Skin epidermis (tissue), 12 donors: ENCODE results near the gene S100A16.
A peak's percentile ranks its signal among the peaks of the same experiment; 100 is the strongest.

Source experiments
- H3K27ac ChIP-seq, 21 experiments: fragments of 200-600 bp; sonication (generic) in 11 of 21; one replicate each; pipeline ENCODE4 v1.5.0; 2020; ENCODE audit warnings: mild to moderate bottlenecking in 3 of 21, inconsistent platforms in 2 of 21, moderate library complexity in 2 of 21
- H3K4me3 ChIP-seq, 7 experiments: fragments of 200-600 bp; sonication (generic) in 2 of 7; one replicate each; pipeline ENCODE4 v1.5.0; 2020; ENCODE audit warnings: inconsistent platforms in 2 of 7, mild to moderate bottlenecking in 2 of 7, moderate library complexity in 1 of 7

Gene S100A16

GRCh38 chr1:153571706-153572105 is 41.2 kb downstream of the S100A16 start:
- Histone ChIP-seq H3K27ac (peak overlapping the region in 15 of 21 experiments; percentile 7 to 75 (median 66)), H3K4me3 (no peak overlapping the region)

GRCh38 chr1:153570874-153571273 is 42.1 kb downstream of the S100A16 start:
- H3K4me3 ChIP-seq, result no peak overlapping the region
- H3K27ac ChIP-seq, result no peak overlapping the region

DNA sequence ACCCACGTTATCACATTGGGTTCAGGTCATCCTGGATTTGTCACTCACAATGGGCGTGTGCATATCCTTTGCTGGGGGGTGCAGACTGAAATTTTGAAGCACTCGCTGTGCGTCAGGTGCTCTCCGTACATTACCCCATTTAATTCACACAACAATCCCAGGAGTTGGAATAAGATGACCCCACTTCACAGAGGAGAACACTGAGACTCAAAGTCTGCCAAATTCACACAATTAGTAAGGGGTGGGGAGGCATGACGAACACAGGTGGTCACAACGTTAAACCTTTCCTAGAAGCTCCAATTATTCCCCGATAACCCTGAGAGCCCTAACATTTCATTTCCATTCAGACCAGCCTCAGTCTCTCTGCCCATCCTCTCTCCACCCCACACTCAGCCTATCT is 43.5 kb downstream of the S100A16 start:
- H3K27ac ChIP-seq, result peak overlapping the region in 1 of 21 experiments; percentile 100

GRCh38 chr1:153568367-153569099 is 44.4 kb downstream of the S100A16 start:
- Histone ChIP-seq H3K27ac (peak overlapping the region in 20 of 21 experiments; percentile 88 to 100 (median 98)), H3K4me3 (peak overlapping the region in 3 of 7 experiments; percentile 3 to 15 (median 12))

More for the DNA sequence above, 43.5 kb downstream of the S100A16 start:
- H3K4me3 ChIP-seq, result no peak overlapping the region

GRCh38 chr1:153567621-153568366 is 45.1 kb downstream of the S100A16 start:
- peak overlapping the region in 3 of 7 experiments; percentile 3 to 15 (median 12) for H3K4me3 ChIP-seq

DNA sequence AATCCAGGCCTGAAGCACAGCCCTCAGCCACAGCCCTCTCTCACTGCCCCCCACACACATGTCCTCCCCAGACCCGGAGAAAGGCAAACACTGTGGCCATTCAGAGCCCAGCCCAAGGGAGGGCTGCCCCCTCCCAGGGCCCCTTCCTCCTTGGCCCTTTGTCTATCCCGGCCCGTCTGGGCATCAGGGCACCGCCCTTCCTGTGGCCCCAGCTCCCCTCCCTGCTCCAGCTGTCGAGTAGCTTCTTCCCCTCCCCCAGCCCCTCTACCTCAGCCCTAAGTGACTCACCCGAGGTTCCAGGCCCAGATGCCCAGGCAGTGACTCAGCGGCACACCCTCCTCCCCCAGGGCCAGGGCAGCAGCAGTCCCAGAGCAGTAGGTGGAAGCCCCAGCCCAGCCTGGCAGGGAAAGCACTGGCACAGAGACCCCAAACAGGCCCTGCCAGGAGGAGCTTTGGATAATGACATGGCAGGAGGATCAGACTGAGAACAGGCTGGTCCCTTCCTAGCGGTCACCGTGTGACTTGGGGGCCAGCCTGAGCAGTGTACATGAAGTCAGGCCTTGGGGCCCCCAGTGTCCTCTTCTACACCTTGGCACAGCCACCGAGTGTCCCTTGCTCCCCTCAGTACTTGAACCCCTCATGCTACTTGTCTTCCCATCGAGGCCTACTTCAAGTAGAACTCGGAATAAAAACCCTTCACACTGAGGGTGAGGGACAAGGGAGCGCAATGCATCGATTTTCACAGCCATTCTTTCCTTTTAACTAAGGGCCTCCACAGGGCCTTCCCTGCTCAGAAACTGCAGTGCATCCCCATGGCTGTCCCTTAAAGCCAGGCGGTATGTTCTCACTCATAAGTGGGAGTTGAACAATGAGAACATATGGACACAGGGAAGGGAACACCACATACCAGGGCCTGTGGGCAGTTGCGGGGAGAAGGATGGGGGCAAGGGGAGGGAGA is 46.2 kb downstream of the S100A16 start:
- peak overlapping the region; percentile 88 to 100 (median 98) for H3K27ac ChIP-seq
- peak overlapping the region in 3 of 7 experiments; percentile 0 to 7 (median 1) for H3K4me3 ChIP-seq

More at GRCh38 chr1:153567621-153568366, 45.1 kb downstream of the S100A16 start:
- H3K27ac ChIP-seq, result peak overlapping the region in 20 of 21 experiments; percentile 88 to 100 (median 98)

- Histone ChIP-seq H3K4me3 (peak within 1 kb of the TSS in 6 of 7 experiments; percentile 23 to 39 (median 32)), H3K27ac (peak within 1 kb of the TSS; percentile 88 to 100 (median 98))
These were observed 47.2 kb downstream of the S100A16 start, which contains the start of gene S100A2 for GRCh38 chr1:153565529-153566374. Gene S100A2, minus strand, starts transcription at chr1:153565844. Its CDS starts 1,967 bp downstream, at chr1:153563877.

DNA sequence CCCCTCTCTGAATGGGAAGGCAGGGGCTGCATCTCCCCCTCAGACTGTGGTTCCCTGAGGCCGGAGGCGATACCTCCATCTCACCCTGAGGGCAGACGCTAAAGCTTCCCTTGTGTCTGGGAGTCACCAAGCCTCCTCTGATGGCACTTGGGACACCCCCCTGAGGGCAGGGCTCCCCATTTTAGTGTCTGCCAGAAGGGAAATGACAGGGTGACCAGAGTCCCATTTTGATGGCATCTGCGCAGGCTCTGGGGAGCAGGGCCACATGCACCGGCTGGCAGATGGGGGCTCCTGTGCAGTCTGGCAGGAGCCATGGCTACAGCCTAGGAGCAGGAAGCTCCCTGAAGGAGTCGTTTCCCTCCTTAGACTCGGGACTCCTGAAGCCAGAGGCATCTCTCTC is 48.9 kb downstream of the S100A16 start:
- Histone ChIP-seq H3K4me3 (peak overlapping the region; percentile 19 to 39 (median 32)), H3K27ac (peak overlapping the region; percentile 49 to 100 (median 98))

DNA sequence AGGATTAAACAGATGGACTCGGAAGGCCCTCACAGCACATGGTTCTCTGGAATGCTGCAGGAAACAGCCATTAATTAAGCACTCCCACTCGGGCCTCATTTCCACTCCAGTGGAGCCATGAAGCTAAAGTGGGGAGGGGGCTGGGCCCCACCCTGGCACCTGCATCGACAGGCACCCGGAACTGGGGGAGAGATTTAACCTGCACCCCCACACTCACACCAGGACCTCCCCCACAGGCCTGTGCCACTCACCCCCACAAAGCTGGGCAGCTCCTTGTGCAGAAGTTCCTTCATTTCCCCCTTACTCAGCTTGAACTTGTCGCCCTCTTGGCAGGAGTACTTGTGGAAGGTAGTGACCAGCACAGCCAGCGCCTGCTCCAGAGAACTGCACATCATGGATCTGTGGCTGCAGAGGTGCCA is 49.4 kb downstream of the S100A16 start:
- Histone ChIP-seq H3K27ac (peak overlapping the region in 19 of 21 experiments; percentile 49 to 100 (median 98)), H3K4me3 (peak overlapping the region; percentile 19 to 39 (median 32))

DNA sequence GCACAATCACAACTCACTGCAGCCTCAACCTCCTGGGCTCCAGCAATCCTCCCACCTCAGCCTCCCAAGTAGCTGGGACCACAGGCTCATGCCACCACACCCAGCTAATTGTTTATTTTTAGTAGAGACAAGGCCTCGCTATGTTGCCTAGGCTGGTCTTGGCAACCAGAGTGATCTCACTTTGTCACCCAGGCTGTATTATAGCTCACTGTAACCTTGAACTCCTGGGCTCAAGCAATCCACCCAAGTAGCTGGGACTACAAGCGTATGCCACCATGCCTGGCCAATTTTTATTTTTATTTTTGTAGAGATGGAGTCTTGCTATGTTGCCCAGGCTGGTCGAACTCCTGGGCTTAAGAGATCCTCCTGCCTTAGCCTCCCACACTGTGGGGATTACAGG is 50.9 kb downstream of the S100A16 start:
- Histone ChIP-seq H3K4me3 (peak overlapping the region in 3 of 7 experiments; percentile 32 to 39 (median 38)), H3K27ac (peak overlapping the region in 5 of 21 experiments; percentile 2 to 38 (median 14))

DNA sequence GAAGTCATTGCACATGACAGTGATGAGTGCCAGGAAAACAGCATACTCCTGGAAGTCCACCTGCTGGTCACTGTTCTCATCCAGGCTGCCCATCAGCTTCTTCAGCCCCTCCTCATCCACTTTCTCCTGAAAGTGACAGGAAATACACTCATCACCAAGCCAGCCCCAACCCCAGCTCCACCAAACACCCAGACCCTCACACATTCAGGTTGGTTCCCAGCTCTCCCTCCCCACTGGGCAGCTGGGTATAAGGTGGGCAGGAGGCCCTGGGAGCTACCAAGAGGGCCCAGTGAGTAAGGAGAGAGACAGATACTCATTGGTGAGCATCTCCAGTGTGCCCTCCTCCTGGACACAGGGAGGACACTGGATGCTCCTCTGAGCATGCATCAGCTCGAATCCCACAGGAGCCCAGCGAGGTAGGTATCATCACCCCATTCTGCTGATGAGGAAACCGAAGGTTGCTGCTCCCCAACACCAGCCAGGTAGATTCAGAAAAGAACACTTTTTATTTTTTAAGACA is 51.4 kb downstream of the S100A16 start:
- Histone ChIP-seq H3K27ac (peak overlapping the region in 4 of 21 experiments; percentile 7 to 26 (median 14)), H3K4me3 (peak overlapping the region in 2 of 7 experiments; percentile 32 to 39)

DNA sequence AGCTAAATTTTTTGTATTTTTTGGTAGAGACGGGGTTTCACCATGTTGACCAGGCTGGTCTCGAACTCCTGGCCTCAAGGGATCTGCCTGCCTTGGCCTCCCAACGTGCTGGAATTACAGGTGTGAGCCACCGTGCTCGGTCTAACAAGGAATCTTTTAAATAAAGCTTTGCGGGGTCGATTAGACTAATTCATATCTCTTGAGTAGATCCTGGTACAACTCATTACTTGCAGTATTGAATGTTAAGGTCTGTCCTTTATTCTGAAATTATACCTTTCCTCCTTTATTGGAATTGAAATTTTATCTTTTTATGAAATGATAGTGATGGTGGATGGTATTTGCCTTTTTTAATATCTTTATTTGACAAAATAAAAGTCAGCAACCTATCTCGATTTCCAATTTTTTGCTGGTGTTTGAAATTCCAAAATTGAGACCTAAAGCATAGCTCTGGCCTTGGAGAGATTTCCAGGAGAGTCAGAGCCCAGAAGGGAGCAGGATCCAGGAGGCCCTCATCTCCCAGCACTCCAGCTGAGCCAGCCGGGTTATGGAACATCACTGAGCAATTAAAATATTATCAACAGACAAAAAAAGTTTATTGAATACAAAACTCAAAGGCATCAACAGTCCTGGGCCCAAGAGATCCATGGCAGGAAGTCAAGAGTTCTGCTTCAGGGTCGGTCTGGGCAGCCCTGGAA is 52.0 kb downstream of the S100A16 start:
- no peak overlapping the region for H3K4me3 ChIP-seq
- H3K27ac ChIP-seq, result peak overlapping the region in 2 of 21 experiments; percentile 7 to 26

DNA sequence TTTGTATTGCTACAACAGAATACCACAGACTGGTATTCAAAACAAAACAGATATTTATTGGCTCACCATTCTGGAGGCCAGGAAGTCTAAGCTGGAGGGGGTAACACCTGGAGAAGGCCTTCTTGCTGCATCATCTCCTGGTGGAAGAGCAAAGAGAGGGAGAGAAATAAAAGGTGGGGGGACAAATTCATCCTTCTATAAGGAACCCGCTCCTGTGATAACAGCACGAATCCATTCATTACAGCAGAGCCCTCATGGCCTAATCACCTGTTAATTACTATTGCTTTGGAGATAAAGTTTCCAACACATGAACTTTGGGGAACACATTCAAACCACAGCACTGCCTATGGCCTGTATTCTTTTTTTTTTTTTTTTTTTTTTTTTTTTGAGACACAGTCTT is 52.7 kb downstream of the S100A16 start:
- H3K27ac ChIP-seq, result no peak overlapping the region
- no peak overlapping the region for H3K4me3 ChIP-seq

- no peak overlapping the region for H3K27ac ChIP-seq
- no peak overlapping the region for H3K4me3 ChIP-seq
These were observed 55.1 kb downstream of the S100A16 start for GRCh38 chr1:153557877-153558276.
